Small intestine (tissue), 7 donors: ENCODE measurements around the gene ARPC2. TPM values are rescaled to one million over a fixed set of nuclear protein-coding genes. Genes with fewer than 3 reads are reported as not detected.
A peak's percentile ranks its signal among the peaks of the same experiment; 100 is the strongest.

ENCODE experiments used
- DNase-seq, 2 donors: peaks; one replicate each; pipeline versions ENCODE4 v3.0.0 to v3.0.0-alpha.2; 2013
- FAIRE-seq: peaks from 2 replicates; lab custom pipeline; 2012; peaks lifted over from hg19 to GRCh38; lab: Jason Lieb, UNC
- H3K27ac ChIP-seq, 3 donors: one replicate each; pipeline ENCODE4 v1.5.1; 2013; ENCODE audit warnings: low read length in 2 of 3, mild to moderate bottlenecking in 2 of 3, control low read depth in 1 of 3, inconsistent platforms in 1 of 3, low read depth in 1 of 3, moderate library complexity in 1 of 3
- H3K27me3 ChIP-seq, 3 donors: one replicate each; pipeline ENCODE4 v1.6.1; 2013; ENCODE audit warnings: low read length in 3 of 3, inconsistent platforms in 1 of 3; ENCODE audit not compliant: control insufficient read depth in 3 of 3, insufficient read depth in 3 of 3
- H3K36me3 ChIP-seq, 3 donors: one replicate each; pipeline ENCODE4 v1.6.1; 2013; ENCODE audit warnings: low read length in 3 of 3, inconsistent platforms in 1 of 3, low read depth in 1 of 3, mild to moderate bottlenecking in 1 of 3, moderate library complexity in 1 of 3; ENCODE audit not compliant: control insufficient read depth in 3 of 3, insufficient read depth in 2 of 3
- H3K4me1 ChIP-seq, 3 donors: one replicate each; pipeline ENCODE4 v1.6.1; 2013; ENCODE audit warnings: low read length in 2 of 3, inconsistent platforms in 1 of 3, low read depth in 1 of 3, mild to moderate bottlenecking in 1 of 3, moderate library complexity in 1 of 3; ENCODE audit not compliant: control insufficient read depth in 3 of 3, insufficient read depth in 2 of 3
- H3K4me3 ChIP-seq, 3 donors: one replicate each; pipeline ENCODE4 v1.5.1; 2013; ENCODE audit warnings: low read length in 3 of 3, control low read depth in 1 of 3, inconsistent platforms in 1 of 3, low read depth in 1 of 3, mild to moderate bottlenecking in 1 of 3, moderate library complexity in 1 of 3
- H3K9me3 ChIP-seq, 2 donors: one replicate each; pipeline ENCODE4 v1.6.1; 2013; ENCODE audit warnings: low read depth in 1 of 2, low read length in 1 of 2; ENCODE audit not compliant: control insufficient read depth in 2 of 2, insufficient read depth in 1 of 2
- WGBS, 3 donors: extraction: QIAGEN DNeasy Blood & Tissue Kit; methylation state at CpG; one replicate each; pipeline ENCODE4 v1.1.7; 2013; 5-methylcytosine and 5-hydroxymethylcytosine counted together
- polyA plus RNA-seq, 4 donors: library from polyadenylated mRNA; stranded (reverse) in 3 of 4; unstranded in 1 of 4; fragments of 200-250 nt in 3 of 4; fragments of 120-200 nt in 1 of 4; gene quantifications; one replicate each; pipeline versions ENCODE4 v1.2.1 to v1.2.3, GENCODE V29; 2013
- donor health status: healthy with polysubstance abuse.
- donor health status: control.
- donor health status: control.
- donor health status: Bipolar disorder and iron deficiency.
- donor health status: healthy.

The ARPC2 gene
- polyA plus RNA-seq, 4 donors, result 242 to 300 (median 270) TPM

- peaks cover 10 to 73% (median 23%) of the 10 kb centered on the region in 3 donors for H3K4me1 ChIP-seq
- H3K27ac ChIP-seq, result peak overlapping the region; percentile 97 to 100 (median 99)
- no peak for DNase-seq
- 33 to 38% (median 38%) methylated on average over 6 of the region's 6 CpGs for WGBS, 3 donors
- peaks cover 3 to 58% (median 15%) of the 10 kb centered on the region in 3 donors for H3K36me3 ChIP-seq
- H3K27me3 ChIP-seq, result no peaks in the 10 kb centered on the region
- H3K4me3 ChIP-seq, result peak overlapping the region in 1 of 3 donors; percentile 2
- H3K9me3 ChIP-seq, result no peaks in the 10 kb centered on the region
- FAIRE-seq, result no peak
Measured at GRCh38 chr2:218285604-218286003, 68.6 kb downstream of the ARPC2 start.

GRCh38 chr2:218286570-218287459 is 69.8 kb downstream of the ARPC2 start:
- FAIRE-seq, result no peak
- peak; percentile 98 to 100 for DNase-seq
- H3K4me3 ChIP-seq, result peak overlapping the region in 2 of 3 donors; percentile 37 to 44
- H3K36me3 ChIP-seq, result peaks cover 0 to 54% (median 10%) of the 10 kb centered on the region in 3 donors
- H3K27me3 ChIP-seq, result no peaks in the 10 kb centered on the region
- peak overlapping the region; percentile 97 to 100 (median 99) for H3K27ac ChIP-seq
- peaks cover 10 to 81% (median 29%) of the 10 kb centered on the region in 3 donors for H3K4me1 ChIP-seq
- no peaks in the 10 kb centered on the region for H3K9me3 ChIP-seq
- 2 to 4% (median 3%) methylated on average over 11 of the region's 11 CpGs for WGBS, 3 donors

- H3K4me1 ChIP-seq, result peaks cover 8 to 80% (median 29%) of the 10 kb centered on the region in 3 donors
- FAIRE-seq, result no peak
- peak; percentile 84 to 90 for DNase-seq
- H3K4me3 ChIP-seq, result peak overlapping the region in 2 of 3 donors; percentile 83 to 93
- peaks cover 0 to 25% (median 0%) of the 10 kb centered on the region in 3 donors for H3K36me3 ChIP-seq
- H3K27ac ChIP-seq, result peak overlapping the region; percentile 94 to 100 (median 97)
- 5 to 24% (median 16%) methylated on average over 6 of the region's 6 CpGs for WGBS, 3 donors
- H3K9me3 ChIP-seq, result no peaks in the 10 kb centered on the region
- no peaks in the 10 kb centered on the region for H3K27me3 ChIP-seq
Measured at GRCh38 chr2:218289639-218290315, 72.8 kb downstream of the ARPC2 start.

- FAIRE-seq (no peak), DNase-seq (peak; percentile 44 to 70)
- peaks cover 0 to 18% (median 0%) of the 10 kb centered on the region in 3 donors for H3K36me3 ChIP-seq
- H3K27ac ChIP-seq, result peak overlapping the region; percentile 94 to 100 (median 97)
- H3K9me3 ChIP-seq, result no peaks in the 10 kb centered on the region
- no peaks in the 10 kb centered on the region for H3K27me3 ChIP-seq
- H3K4me1 ChIP-seq, result peaks cover 5 to 78% (median 26%) of the 10 kb centered on the region in 3 donors
- H3K4me3 ChIP-seq, result peak overlapping the region; percentile 12 to 93 (median 83)
- 16 to 33% (median 16%) methylated on average over 12 of the region's 12 CpGs for WGBS, 3 donors
Measured at GRCh38 chr2:218290316-218291261, 73.6 kb downstream of the ARPC2 start.

- DNase-seq (peak; percentile 62 to 67), FAIRE-seq (no peak)
- 21 to 25% (median 22%) methylated on average over 12 of the region's 12 CpGs for WGBS, 3 donors
- H3K4me1 ChIP-seq, result peaks cover 2 to 78% (median 22%) of the 10 kb centered on the region in 3 donors
- H3K36me3 ChIP-seq, result peaks cover 0 to 9% (median 0%) of the 10 kb centered on the region in 3 donors
- peak overlapping the region; percentile 94 to 100 (median 97) for H3K27ac ChIP-seq
- no peaks in the 10 kb centered on the region for H3K9me3 ChIP-seq
- H3K27me3 ChIP-seq, result no peaks in the 10 kb centered on the region
- H3K4me3 ChIP-seq, result peak overlapping the region; percentile 77 to 93 (median 83)
Measured at GRCh38 chr2:218291318-218292047, 74.5 kb downstream of the ARPC2 start.

GRCh38 chr2:218292048-218293014 is 75.3 kb downstream of the ARPC2 start, which contains the start of gene TMBIM1:
TMBIM1 (minus strand) TSS chr2:218292503; CDS start chr2:218282141, 10,362 bp downstream.
- 4 to 5% (median 4%) methylated on average over 49 to 63 of the region's 63 CpGs for WGBS, 3 donors
- Histone ChIP-seq H3K36me3 (peaks cover 0 to 8% (median 0%) of the 10 kb centered on the region in 3 donors), H3K27me3 (no peaks in the 10 kb centered on the region), H3K4me1 (peaks cover 2 to 72% (median 22%) of the 10 kb centered on the region in 3 donors), H3K4me3 (peak within 1 kb of the TSS; percentile 77 to 93 (median 83)), H3K9me3 (no peaks in the 10 kb centered on the region), H3K27ac (peak within 1 kb of the TSS; percentile 94 to 100 (median 97))
- no peak for FAIRE-seq
- DNase-seq, result peak; percentile 83 to 94
